HG02852 (cell line): Measurements from ENCODE around the gene LMX1A.

Source experiments
- ATAC-seq: cut with Tn5 transposase; IDR thresholded peaks from one replicate; pipeline ENCODE4 v1.9.1; 2021; ENCODE audit warnings: mild to moderate bottlenecking, moderate library complexity; ENCODE audit not compliant: unreplicated experiment

LMX1A gene

GRCh38 chr1:165281207-165281901, 75.2 kb downstream of the LMX1A start:
- no peak for ATAC-seq

GRCh38 chr1:165279882-165280281, 76.6 kb downstream of the LMX1A start:
- no peak for ATAC-seq

GRCh38 chr1:165276314-165276713, 80.2 kb downstream of the LMX1A start:
- no peak for ATAC-seq

GRCh38 chr1:165265196-165265838, 91.2 kb downstream of the LMX1A start:
- no peak for ATAC-seq

- ATAC-seq, result no peak
These were observed 96.6 kb downstream of the LMX1A start for GRCh38 chr1:165259706-165260428.

- no peak for ATAC-seq
These were observed 97.3 kb downstream of the LMX1A start for GRCh38 chr1:165259236-165259635.

GRCh38 chr1:165257969-165258459, 98.5 kb downstream of the LMX1A start:
- ATAC-seq, result peak; percentile 80

- ATAC-seq, result no peak
These were observed 101.5 kb downstream of the LMX1A start for GRCh38 chr1:165254896-165255625.

- ATAC-seq, result no peak
These were observed 102.1 kb downstream of the LMX1A start for GRCh38 chr1:165254376-165254775.

GRCh38 chr1:165253818-165254254, 102.7 kb downstream of the LMX1A start:
- no peak for ATAC-seq

- no peak for ATAC-seq
These were observed 107.4 kb downstream of the LMX1A start for GRCh38 chr1:165248969-165249571.

GRCh38 chr1:165241952-165242351, 114.6 kb downstream of the LMX1A start:
- ATAC-seq, result no peak

GRCh38 chr1:165241321-165241720, 115.2 kb downstream of the LMX1A start:
- no peak for ATAC-seq

GRCh38 chr1:165240492-165240891, 116.0 kb downstream of the LMX1A start:
- ATAC-seq, result no peak

- ATAC-seq, result no peak
These were observed 116.6 kb downstream of the LMX1A start for GRCh38 chr1:165239873-165240272.

- no peak for ATAC-seq
These were observed 120.7 kb downstream of the LMX1A start for GRCh38 chr1:165235777-165236291.

- ATAC-seq, result no peak
These were observed 121.2 kb downstream of the LMX1A start for GRCh38 chr1:165235155-165235776.

- ATAC-seq, result no peak
These were observed 122.4 kb downstream of the LMX1A start for GRCh38 chr1:165234149-165234548.

- no peak for ATAC-seq
These were observed 127.8 kb downstream of the LMX1A start for GRCh38 chr1:165228676-165229075.

GRCh38 chr1:165228111-165228655, 128.3 kb downstream of the LMX1A start:
- no peak for ATAC-seq
